ENCODE results near the gene RMND5A.

- TF ChIP-seq, protein P1, sequence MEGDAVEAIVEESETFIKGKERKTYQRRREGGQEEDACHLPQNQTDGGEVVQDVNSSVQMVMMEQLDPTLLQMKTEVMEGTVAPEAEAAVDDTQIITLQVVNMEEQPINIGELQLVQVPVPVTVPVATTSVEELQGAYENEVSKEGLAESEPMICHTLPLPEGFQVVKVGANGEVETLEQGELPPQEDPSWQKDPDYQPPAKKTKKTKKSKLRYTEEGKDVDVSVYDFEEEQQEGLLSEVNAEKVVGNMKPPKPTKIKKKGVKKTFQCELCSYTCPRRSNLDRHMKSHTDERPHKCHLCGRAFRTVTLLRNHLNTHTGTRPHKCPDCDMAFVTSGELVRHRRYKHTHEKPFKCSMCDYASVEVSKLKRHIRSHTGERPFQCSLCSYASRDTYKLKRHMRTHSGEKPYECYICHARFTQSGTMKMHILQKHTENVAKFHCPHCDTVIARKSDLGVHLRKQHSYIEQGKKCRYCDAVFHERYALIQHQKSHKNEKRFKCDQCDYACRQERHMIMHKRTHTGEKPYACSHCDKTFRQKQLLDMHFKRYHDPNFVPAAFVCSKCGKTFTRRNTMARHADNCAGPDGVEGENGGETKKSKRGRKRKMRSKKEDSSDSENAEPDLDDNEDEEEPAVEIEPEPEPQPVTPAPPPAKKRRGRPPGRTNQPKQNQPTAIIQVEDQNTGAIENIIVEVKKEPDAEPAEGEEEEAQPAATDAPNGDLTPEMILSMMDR (IDR thresholded peaks at IDR 0.05; ENCODE audit: poor library complexity, severe bottlenecking), result no peak
- TF ChIP-seq REST (IDR thresholded peaks at IDR 0.05; ENCODE audit: borderline replicate concordance) (no peak), EP300 (conservative IDR thresholded peaks at IDR 0.05; ENCODE audit: poor library complexity, severe bottlenecking) (no peak), EZH2 (IDR thresholded peaks at IDR 0.05; ENCODE audit: borderline replicate concordance, insufficient read depth, low read length, poor library complexity, severe bottlenecking) (no peak), POLR2AphosphoS5 (IDR thresholded peaks at IDR 0.05) (no peak)
Measured at GRCh38 chr2:86765310-86765695, 45.2 kb downstream of the RMND5A start.

Measured in neural cell (in vitro differentiated cells).